LHCN-M2 (cell line): Measurements from ENCODE around the gene RFT1. TPM values are rescaled to one million over a fixed set of nuclear protein-coding genes. Genes with fewer than 3 reads are reported as not detected.

Experiments
- total RNA-seq: library from RNA; depleted of rRNA; stranded (reverse); fragments of >200 nt; gene quantifications from 2 replicates; pipeline ENCODE4 v1.2.3, GENCODE V29; 2014; rRNA removed

RFT1 gene
- total RNA-seq, 1 experiment from 2014 or later: 23.2 TPM

Other genes starting within 250 kb of the RFT1 start
- 13.6 and 22.2 TPM in 2 replicates for gene STIMATE, start 232.9 kb downstream of the RFT1 start, total RNA-seq
- 5.3 and 5.8 TPM in 2 replicates for gene SFMBT1, start 84.4 kb downstream of the RFT1 start, total RNA-seq
- gene PRKCD, start 30.8 kb upstream of the RFT1 start, total RNA-seq: 4.4 and 8.0 TPM in 2 replicates
- gene TKT, start 125.6 kb upstream of the RFT1 start, total RNA-seq: 212 and 235 TPM in 2 replicates
- 12.2 and 13.4 TPM in 2 replicates for gene DCP1A, start 217.1 kb upstream of the RFT1 start, total RNA-seq